Fibroblast of lung (primary cell): ENCODE results near the gene CCNA2. TPM values are rescaled to one million over a fixed set of nuclear protein-coding genes. Genes with fewer than 3 reads are reported as not detected.

Experiments used
- DNase-seq, 2 donors: peaks; one replicate each; pipeline versions ENCODE4 v3.0.0 to v3.0.0-alpha.2; 2010; ENCODE audit warnings: low read depth in 2 of 2
- H2AFZ ChIP-seq: 2 replicates; pipeline ENCODE4 v1.5.1; 2012; ENCODE audit warnings: low read length, control low read depth, inconsistent platforms
- H3K27ac ChIP-seq: 2 replicates; pipeline ENCODE4 v1.5.1; 2011; ENCODE audit warnings: low read length, control low read depth; ENCODE audit not compliant: insufficient read depth
- H3K27me3 ChIP-seq: 2 replicates; pipeline ENCODE4 v1.5.1; 2011; ENCODE audit warnings: mild to moderate bottlenecking, low read length; ENCODE audit not compliant: control insufficient read depth, insufficient read depth
- H3K36me3 ChIP-seq: 2 replicates; pipeline ENCODE4 v1.5.1; 2011; ENCODE audit warnings: low read length; ENCODE audit not compliant: control insufficient read depth, insufficient read depth
- H3K4me1 ChIP-seq: 2 replicates; pipeline ENCODE4 v1.5.1; 2011; ENCODE audit warnings: low read length; ENCODE audit not compliant: control insufficient read depth, insufficient read depth; ENCODE audit errors: extremely low read depth
- H3K4me2 ChIP-seq: 2 replicates; pipeline ENCODE4 v1.5.1; 2011; ENCODE audit warnings: low read length, control low read depth; ENCODE audit not compliant: insufficient read depth; ENCODE audit errors: extremely low read depth
- H3K4me3 ChIP-seq, 4 experiments: fragments of 200-600 bp in 1 of 4; sonication (generic) in 1 of 4; replicated peaks in 1 of 4; 2 replicates each; pipeline ENCODE4 v1.5.1; 2011 to 2016; ENCODE audit warnings: low read length in 4 of 4, low read depth in 3 of 4, mild to moderate bottlenecking in 3 of 4, control low read depth in 2 of 4, inconsistent platforms in 1 of 4, mixed read lengths in 1 of 4; ENCODE audit not compliant: insufficient read depth in 1 of 4; ENCODE audit errors: control extremely low read depth in 1 of 4
- H3K79me2 ChIP-seq: 2 replicates; pipeline ENCODE4 v1.5.1; 2012; ENCODE audit warnings: mild to moderate bottlenecking, low read length, inconsistent platforms; ENCODE audit not compliant: control insufficient read depth, insufficient read depth
- H3K9ac ChIP-seq: 2 replicates; pipeline ENCODE4 v1.5.1; 2011; ENCODE audit warnings: mild to moderate bottlenecking, low read length, control low read depth; ENCODE audit not compliant: insufficient read depth
- H3K9me3 ChIP-seq: 2 replicates; pipeline ENCODE4 v1.5.1; 2012; ENCODE audit warnings: low read depth, low read length; ENCODE audit not compliant: control insufficient read depth, insufficient read depth
- H4K20me1 ChIP-seq: 2 replicates; pipeline ENCODE4 v1.5.1; 2011; ENCODE audit warnings: low read length; ENCODE audit not compliant: control insufficient read depth, insufficient read depth; ENCODE audit errors: extremely low read depth
- EZH2 ChIP-seq: IDR thresholded peaks from 2 replicates; pipeline ENCODE4 v1.5.1; 2012; ENCODE audit warnings: low read length, control low read depth, mild to moderate bottlenecking; ENCODE audit errors: missing control alignments
- polyA plus RNA-seq, 2 donors: library from polyadenylated mRNA; depleted of rRNA in 1 of 2; stranded (reverse) in 1 of 2; unstranded in 1 of 2; fragments of >200 nt; gene quantifications; 2 replicates each; pipeline ENCODE4 v1.2.1, GENCODE V29; 2011 to 2012; ENCODE audit warnings: missing spikeins in 1 of 2
- total RNA-seq: library from RNA; depleted of rRNA; stranded (reverse); fragments of >200 nt; gene quantifications from 2 replicates; pipeline ENCODE4 v1.2.1, GENCODE V29; 2014
- TF ChIP-seq, protein P1 (sequence below), 2 donors: IDR thresholded peaks in 1 of 2; conservative IDR thresholded peaks in 1 of 2; 1 replicate in 1 of 2; 2 replicates in 1 of 2; pipeline ENCODE4 v1.5.1; 2011 to 2012; ENCODE audit warnings: low read length in 2 of 2, control low read depth in 1 of 2, inconsistent platforms in 1 of 2, low read depth in 1 of 2, mild to moderate bottlenecking in 1 of 2

Gene CCNA2
- total and polyA plus RNA-seq, 2 donors (not counting 1 experiment from before 2014, with no cell fraction given), result 12.6 to 14.9 TPM

DNA sequence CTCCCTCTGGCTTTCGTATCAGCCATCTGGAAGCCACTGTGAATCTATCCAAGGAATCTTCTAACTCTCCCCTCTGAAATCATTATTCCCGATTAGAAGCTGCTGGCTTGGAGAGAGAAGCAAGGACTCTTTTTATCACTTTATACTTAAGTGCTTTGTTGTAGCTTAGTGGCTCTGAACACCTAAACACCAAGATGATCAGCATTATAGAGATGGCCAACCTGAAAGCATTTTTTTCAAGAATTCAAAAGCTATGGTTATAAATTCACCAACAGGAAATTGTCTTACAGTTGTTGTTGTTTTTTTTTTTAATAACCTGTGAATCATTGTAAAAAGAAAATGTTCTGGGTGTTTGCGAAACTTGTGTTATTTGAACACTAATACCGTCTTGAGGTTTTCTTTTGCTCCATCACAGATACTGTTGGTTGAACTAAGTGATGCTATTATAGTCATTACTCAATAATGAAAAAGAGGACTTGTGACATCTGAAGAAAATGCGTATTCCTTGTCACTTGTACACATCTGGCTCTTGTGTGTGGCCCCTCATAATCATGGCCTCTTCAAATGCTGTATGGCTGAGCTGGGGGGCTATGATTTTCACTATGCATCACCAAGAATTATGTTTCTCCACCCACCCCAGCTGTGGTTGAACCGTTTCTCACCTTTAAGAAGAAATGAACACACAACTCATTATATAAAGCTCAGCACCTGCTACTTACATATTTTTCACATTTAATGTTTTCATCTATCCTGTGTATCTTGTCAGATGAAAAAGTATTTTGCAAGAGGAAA is 46.9 kb downstream of the CCNA2 start:
- peaks cover 2% of the 10 kb centered on the region for H3K4me1 ChIP-seq
- no peaks in the 10 kb centered on the region for H3K9me3 ChIP-seq
- H3K36me3 ChIP-seq, result no peaks in the 10 kb centered on the region
- no peak overlapping the region for H3K9ac ChIP-seq
- H3K79me2 ChIP-seq, result no peaks in the 10 kb centered on the region
- TF ChIP-seq EZH2, result no peak
- TF ChIP-seq, protein P1, sequence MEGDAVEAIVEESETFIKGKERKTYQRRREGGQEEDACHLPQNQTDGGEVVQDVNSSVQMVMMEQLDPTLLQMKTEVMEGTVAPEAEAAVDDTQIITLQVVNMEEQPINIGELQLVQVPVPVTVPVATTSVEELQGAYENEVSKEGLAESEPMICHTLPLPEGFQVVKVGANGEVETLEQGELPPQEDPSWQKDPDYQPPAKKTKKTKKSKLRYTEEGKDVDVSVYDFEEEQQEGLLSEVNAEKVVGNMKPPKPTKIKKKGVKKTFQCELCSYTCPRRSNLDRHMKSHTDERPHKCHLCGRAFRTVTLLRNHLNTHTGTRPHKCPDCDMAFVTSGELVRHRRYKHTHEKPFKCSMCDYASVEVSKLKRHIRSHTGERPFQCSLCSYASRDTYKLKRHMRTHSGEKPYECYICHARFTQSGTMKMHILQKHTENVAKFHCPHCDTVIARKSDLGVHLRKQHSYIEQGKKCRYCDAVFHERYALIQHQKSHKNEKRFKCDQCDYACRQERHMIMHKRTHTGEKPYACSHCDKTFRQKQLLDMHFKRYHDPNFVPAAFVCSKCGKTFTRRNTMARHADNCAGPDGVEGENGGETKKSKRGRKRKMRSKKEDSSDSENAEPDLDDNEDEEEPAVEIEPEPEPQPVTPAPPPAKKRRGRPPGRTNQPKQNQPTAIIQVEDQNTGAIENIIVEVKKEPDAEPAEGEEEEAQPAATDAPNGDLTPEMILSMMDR (conservative IDR thresholded peaks at IDR 0.05 in 1 of 2, IDR thresholded peaks at IDR 0.05 in 1 of 2; ENCODE audit: low read depth in 1 of 2, low read length in 2 of 2), result no peak
- no peak overlapping the region for H3K4me3 ChIP-seq
- no peaks in the 10 kb centered on the region for H4K20me1 ChIP-seq
- H3K27ac ChIP-seq, result no peak overlapping the region
- no peak for DNase-seq
- peaks cover 2% of the 10 kb centered on the region for H3K27me3 ChIP-seq
- no peak overlapping the region for H3K4me2 ChIP-seq
- H2AFZ ChIP-seq, result no peak overlapping the region

DNA sequence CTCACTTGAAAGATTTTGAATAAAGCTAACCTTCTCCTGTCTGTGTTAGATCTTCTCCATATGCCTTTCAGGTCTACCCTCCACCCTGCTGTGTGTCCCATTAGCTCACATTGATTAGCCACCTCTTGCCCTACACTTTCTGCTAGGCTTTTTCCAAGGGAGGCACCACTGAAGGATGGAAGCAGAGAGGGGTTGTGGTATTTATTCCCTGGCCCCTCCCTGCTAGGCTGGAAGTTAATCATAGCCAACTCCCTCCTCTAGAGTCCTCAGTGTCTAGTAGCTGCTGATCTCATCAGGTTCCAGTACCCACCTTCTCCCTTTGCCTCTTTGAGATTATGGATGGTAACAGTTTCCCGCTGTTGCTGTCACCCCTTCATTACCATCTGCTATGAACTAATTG is 49.8 kb downstream of the CCNA2 start:
- no peaks in the 10 kb centered on the region for H3K9me3 ChIP-seq
- no peaks in the 10 kb centered on the region for H3K36me3 ChIP-seq
- no peak overlapping the region for H3K9ac ChIP-seq
- DNase-seq, result no peak
- no peak overlapping the region for H3K4me2 ChIP-seq
- TF ChIP-seq, protein P1 (conservative IDR thresholded peaks at IDR 0.05 in 1 of 2, IDR thresholded peaks at IDR 0.05 in 1 of 2; ENCODE audit: low read depth in 1 of 2, low read length in 2 of 2), result no peak
- no peak for TF ChIP-seq EZH2
- H3K79me2 ChIP-seq, result no peaks in the 10 kb centered on the region
- H3K4me3 ChIP-seq, result no peak overlapping the region
- no peak overlapping the region for H3K27ac ChIP-seq
- H2AFZ ChIP-seq, result no peak overlapping the region
- peaks cover 2% of the 10 kb centered on the region for H3K27me3 ChIP-seq
- no peaks in the 10 kb centered on the region for H4K20me1 ChIP-seq
- H3K4me1 ChIP-seq, result no peaks in the 10 kb centered on the region

DNA sequence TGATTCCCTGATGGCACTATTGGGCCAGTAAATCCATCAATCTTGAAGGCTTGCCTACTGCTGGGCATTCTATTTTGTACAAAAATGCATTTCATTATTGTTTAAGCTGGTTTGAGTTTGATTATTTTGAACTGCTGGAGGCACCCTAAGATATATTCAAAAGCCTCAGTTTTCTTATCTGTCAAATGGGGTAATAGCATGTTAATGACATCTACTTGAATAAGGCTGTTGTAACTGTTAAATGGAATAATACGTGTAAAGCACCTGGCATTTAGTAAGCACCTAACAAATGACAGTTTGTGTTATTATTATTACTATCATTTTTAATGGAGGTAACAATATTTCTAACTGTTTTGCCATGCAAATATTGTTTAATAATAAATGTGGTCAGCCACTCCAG is 51.8 kb downstream of the CCNA2 start:
- H3K4me2 ChIP-seq, result no peak overlapping the region
- no peaks in the 10 kb centered on the region for H3K36me3 ChIP-seq
- H3K9me3 ChIP-seq, result no peaks in the 10 kb centered on the region
- H2AFZ ChIP-seq, result no peak overlapping the region
- no peaks in the 10 kb centered on the region for H3K4me1 ChIP-seq
- H3K27me3 ChIP-seq, result peaks cover 2% of the 10 kb centered on the region
- no peak overlapping the region for H3K27ac ChIP-seq
- no peak overlapping the region for H3K4me3 ChIP-seq
- H4K20me1 ChIP-seq, result no peaks in the 10 kb centered on the region
- no peaks in the 10 kb centered on the region for H3K79me2 ChIP-seq
- TF ChIP-seq, protein P1 (conservative IDR thresholded peaks at IDR 0.05 in 1 of 2, IDR thresholded peaks at IDR 0.05 in 1 of 2; ENCODE audit: low read depth in 1 of 2, low read length in 2 of 2), result no peak
- TF ChIP-seq EZH2, result no peak
- H3K9ac ChIP-seq, result no peak overlapping the region
- no peak for DNase-seq
